Globus pallidus (tissue), 1 donor: ENCODE data around the gene CDK5.

Experiments used
- DNase-seq: peaks from one replicate; pipeline ENCODE4 v3.0.0-alpha.2; 2015; ENCODE audit warnings: low spot score

Gene CDK5

DNA sequence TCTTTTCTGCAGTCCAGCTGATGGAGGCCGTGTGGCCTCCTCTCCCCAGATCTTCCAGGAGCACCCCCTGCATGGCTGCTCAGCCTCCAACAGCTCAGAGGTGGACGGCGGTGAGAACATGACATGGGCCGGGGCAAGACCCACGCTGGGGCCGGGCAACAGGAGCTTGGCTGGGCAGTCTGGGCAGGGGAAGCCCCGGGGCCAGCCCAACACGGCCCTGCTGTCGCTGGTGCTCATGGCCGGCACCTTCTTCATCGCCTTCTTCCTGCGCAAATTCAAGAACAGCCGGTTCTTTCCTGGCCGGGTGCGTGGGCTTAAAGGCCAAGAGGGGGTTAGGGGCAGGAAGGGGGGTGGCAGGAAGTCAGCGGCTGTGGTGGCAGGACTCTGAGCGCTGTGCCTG is 16.3 kb upstream of the CDK5 start:
- no peak for DNase-seq

GRCh38 chr7:151071032-151071866 is 13.6 kb upstream of the CDK5 start:
- DNase-seq = no peak

GRCh38 chr7:151070574-151070960 is 12.9 kb upstream of the CDK5 start:
- no peak for DNase-seq

DNA sequence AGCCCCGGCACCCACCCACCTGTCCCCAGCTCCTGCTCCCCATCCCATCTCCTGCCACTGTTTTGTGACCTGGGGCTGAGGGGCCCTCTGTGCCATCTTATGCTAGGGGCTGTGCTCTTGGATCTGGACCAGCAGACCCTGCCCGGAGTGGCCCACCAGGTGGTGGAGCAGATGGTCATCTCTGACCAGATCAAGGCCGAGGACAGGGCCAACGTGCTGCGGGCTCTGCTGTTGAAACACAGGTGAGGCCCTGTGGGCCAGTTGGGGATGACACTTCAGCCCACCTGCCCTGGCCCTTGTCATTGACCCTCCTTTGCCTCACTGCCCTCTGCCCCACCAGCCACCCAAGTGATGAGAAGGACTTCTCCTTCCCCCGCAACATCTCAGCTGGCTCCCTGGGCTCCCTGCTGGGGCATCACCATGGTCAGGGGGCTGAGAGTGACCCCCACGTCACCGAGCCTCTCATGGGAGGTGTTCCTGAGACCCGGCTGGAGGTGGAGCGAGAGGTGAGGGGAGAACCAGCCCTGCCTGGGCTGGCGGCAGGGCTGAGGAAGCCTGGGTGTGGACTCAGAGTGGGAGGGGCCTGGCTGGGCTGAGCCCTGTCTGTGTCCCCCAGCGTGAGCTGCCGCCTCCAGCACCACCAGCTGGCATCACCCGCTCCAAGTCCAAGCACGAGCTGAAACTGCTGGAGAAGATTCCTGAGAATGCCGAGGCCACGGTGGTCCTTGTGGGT is 12.3 kb upstream of the CDK5 start:
- DNase-seq = no peak

DNA sequence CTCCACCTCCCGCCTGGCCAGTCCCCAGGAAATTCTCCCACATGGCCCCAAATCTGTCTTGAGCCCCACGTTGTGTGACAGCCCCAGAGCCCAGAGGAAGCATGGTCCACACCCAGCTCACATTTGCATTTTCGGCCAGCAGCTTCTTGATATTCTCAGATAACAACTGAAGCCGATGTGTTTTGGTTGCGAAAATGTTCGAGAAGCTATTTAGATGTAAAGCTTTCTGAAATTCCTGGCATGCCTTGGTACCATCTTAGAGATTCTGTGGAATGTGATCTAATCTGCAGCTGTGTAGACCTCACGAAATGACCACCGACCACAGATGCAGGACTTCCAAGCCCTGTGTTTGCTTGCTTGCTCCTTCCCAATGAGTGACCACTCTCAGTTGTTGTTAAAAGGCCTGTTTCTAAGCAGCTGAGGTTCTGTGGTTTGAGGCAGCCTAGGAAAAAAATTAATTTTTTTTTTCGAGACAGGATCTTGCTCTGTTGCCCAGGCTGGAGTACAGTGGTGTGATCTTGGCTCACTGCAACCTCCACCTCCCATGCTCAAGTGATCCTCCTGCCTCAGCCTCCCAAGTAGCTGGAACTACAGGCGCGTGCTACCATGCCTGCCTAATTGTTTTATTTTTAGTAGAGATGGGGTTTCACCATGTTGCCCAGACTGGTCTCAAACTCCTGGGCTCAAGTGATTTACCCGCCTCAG is 10.5 kb upstream of the CDK5 start:
- DNase-seq = no peak

GRCh38 chr7:151066273-151066974 is 8.7 kb upstream of the CDK5 start:
- no peak for DNase-seq

- DNase-seq = no peak
Measured at GRCh38 chr7:151065516-151065915, 7.8 kb upstream of the CDK5 start.

DNA sequence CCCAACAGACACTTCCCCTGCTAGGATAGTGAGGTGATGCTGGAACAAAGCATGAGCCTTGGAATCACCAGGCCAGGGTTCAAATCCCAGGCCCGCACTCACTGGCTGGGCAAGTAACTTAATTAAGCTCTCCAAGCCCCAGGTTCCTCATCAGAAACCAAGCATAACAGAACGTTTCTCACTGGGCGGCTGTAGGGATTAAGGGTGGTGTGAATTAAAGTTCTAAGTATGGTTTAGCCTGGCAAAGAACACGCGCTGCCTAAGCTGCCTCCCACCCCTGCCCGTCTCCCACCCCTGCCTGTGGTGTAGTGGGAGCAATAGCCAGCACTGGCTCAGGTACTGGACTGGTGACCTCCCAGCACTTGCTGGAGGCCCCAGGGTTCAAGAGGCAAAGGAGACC is 7.3 kb upstream of the CDK5 start:
- no peak for DNase-seq

DNA sequence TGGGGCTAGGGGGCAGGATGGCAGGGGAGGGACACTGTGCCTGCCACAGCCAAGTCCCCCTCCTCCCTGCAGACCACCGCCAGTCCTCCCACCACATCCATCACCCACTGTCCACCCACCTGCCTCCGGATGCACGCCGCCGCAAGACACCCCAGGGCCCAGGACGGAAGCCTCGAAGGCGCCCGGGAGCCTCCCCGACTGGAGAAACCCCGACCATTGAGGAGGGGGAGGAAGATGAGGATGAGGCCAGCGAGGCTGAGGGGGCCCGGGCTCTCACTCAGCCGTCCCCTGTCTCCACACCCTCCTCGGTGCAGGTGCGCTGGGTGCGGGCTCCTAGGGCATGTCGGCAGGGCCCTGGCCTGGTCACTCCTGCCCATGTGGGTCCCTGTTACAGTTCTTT is 6.8 kb upstream of the CDK5 start:
- no peak for DNase-seq

GRCh38 chr7:151063212-151063561 is 5.5 kb upstream of the CDK5 start:
- no peak for DNase-seq

DNA sequence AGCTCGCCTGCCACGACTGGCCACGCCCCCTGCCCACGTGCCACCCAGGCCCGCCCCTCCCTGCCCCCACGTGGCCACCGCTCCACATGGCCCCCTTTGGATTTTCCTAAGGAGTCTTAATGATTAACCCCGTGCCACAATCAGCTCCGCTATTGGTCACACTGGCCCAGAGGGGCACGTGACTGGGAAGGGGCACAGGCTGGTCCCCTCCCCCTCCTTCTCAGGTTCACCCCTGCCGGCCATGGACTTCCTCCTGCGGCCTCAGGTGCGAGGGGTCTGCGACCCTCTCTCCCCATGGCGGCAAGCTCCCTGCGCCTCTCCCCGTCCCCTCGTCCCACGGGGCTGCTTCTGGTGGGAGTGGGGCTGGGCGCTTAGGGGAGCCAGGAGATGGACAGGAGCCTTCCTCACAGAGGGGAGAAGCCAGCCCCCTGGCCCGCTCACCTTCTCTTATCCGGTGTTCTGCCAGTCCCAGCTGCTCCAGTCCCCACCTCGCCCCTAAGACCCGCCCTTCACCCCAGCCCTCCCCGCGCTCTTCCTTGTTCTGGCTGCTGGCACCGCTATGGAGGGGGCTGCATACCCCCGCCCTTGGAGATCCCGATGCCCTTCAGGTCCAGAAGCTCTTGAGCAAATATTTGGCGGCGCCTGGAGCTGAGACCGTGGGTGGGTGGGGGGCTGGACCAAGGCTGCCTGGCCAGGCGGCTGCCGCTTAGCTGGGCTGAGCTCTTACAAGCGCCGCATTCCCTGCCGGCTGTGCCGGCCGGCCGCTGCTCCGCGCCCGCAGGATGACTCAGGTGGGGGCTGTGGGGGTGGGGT is 4.9 kb upstream of the CDK5 start:
- DNase-seq = no peak

DNA sequence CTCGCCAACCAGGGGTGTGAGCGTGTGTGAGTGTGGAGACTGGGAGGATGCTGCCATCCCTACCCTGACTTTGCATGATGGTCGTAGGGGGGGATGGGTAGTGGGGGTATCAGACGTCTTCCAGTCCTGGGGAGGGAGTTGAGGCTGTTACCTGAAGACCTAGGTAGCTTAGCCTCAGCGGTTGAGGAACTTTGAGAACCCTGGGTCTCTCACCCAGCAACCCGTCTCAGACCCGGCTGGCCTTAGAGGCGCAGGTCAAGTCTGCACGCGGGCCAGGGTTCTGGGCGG is 4.4 kb upstream of the CDK5 start:
- DNase-seq = no peak

DNA sequence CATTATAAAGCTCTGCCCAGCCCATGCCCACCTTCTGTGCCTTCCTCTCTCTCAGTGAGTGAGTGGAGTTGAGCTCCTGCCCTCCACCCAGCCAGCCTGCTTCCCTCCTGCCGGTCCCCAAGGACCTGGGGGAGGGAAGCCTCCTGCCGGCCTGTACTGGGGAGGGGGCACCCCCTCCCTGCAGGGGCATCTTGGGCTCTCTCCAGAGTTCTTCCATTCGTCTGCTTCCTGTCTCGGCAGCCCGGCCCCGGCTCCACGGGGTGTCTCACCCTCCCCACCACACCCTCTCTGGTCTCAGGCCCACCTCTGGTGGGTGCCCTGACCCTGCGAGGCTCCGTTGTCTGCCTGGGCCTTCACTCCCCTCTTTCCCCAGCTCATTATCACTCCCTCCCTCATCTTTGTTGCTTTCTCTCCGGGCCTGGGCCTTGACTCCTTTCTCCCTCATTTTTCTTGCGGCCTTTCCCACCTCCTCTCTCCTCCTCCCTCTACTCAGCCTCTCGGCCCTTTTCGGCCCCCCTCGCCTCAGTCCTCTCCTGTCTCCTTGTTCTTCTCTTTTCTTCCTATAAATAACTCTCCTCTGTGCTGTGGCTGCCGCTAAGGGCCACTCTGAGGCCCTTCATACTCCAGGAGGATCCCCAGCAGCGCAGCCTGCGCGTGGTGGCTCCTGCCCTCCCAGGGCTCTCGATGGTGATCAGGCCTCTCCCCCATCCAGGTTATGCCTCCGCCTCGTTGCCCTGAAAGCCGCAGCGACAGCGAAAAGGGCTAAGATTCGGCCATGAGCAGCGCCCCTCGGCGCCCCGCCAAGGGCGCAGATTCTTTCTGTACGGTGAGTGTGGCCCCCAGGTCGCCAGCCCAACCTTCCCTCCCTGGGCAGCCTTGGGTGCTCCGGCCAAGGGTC is 3.8 kb upstream of the CDK5 start:
- no peak for DNase-seq

DNA sequence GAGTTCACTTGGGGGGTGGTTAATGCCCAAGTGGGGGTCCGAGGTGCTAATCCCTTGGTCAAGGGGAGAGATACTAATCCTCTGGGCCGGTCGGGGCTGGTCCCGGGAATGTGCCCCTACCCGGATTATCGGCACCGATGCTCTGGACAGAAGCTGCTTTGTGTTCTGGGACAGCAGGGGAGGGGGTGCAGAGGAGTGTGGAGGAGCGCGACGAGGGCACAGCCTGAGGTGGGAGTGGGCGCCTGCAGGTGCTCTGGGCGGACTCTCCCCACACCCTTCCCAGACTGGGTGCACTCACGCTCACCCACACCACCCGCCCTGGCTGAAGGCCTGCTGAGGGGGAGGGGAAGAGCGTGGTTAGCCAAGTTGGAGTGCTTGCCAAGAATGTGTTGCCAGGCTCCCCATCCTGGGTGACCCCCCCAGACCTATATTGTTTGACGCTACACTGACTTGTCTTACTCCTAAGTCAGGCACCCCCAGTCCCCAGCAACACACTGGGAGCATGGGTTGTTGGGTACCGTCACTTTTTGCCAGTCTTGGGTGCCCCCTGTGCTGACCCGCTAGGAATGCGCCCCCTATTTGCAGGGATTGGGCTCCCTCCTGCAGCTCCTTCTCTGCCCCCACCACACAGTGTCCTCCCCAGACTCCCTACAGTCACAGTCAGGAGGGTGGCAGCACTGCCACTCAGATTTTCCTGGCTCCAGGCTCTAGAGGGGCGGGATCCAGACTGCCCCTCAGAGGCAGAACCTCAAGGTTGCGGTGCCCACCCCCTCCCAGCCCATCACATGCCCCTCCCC is 2.9 kb upstream of the CDK5 start:
- peak; percentile 61 for DNase-seq

DNA sequence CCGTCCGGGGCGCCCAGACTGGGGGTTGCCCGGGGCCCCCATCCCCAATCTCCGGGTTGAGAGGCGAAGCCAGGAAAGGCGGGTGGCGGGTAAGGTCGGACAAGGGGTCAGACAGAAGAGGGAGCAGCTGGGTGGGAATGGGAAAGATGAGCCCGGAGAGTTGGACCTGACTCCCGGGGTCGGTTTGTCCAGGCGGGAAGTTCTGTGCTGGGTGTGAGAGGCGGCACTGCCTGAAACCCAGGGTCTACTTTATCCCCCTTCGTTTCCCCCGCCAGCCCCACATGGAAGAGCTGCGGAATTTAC is 2.4 kb upstream of the CDK5 start:
- no peak for DNase-seq

DNA sequence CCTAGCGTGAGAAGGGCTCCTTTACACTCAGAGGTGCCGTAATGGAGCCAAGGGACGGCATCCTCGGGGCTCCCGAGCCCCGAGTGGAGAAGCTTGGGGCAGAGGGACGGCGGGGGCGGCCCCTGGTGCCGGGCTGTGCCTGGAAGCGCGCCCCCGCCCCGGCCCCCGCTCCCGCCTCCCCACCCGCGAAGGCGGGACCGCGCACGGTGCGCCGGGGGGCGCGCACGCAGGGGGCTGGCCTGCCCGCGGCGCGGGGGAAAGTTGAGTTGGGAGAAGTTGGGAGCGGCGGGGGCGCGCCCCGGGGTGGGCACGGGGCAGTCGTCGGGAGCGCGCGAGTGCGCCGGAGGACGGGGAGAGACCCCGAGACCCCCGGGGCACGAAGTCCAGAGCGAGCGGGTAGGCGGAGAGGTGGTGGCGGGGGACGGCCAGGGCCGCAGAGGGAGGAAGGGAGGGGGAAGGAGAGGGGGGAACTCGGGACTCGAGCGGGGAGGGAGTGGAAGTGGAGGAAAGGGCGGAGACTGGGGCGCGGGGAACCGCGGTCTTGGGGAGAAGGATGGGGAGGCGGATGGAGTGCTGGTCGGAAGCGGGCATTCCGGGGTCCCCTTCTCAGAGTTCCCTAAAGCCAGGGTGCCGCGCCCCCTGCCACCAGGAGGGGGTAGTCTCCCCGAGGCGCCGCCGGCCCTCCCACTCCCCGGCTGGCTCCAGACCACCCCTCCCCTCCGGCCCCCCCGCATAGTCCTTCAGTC is 1.8 kb upstream of the CDK5 start, which contains the start of gene SLC4A2:
TSS of gene SLC4A2 (plus strand) at position 223 of the 746 bp plus-strand sequence. CDS start 2,399 bp downstream, outside the sequence.
- DNase-seq = peak; percentile 89

GRCh38 chr7:151058781-151059366 is 1.2 kb upstream of the CDK5 start:
- no peak for DNase-seq

DNA sequence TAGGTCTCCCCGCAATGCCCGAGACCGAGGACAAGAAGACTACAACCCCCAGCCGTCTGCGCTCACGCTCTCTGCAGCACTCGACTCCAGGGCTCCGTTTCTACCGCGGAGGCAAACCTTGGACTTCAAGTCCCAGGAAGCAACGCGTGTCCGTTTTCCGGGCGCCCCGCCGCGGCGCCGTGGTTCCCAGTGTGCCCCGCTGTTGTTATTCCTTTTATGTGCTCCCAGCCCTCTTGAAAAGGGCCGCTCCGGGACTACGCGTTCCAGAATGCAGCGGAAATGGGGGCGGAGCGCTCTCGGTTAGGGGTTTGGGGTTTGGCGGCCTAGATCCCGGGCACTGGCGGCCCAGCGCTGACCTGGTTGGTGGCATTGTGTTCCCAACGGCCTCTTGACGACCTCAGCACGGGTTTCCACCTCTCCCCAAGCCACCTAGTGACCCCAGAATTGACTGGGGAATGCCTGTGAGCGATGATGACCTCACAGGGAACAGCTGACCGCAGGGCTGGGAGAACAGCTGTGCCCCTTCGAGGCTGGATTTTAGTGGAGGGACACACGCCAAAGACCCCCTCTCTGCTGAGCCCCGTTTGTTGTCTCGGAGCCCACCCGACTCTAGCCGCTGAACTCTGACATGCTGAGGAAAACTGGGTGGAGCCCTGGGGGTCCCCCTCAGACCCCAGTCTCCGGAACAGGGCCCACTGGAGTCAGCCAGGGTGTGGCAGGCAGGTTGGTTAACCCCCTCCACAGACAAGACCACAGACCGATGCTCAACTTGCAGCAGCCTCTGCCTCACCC is 488 bp upstream of the CDK5 start:
- DNase-seq = peak; percentile 100
